IMR-90 (cell line): Measurements from ENCODE around the gene MSH3. TPM values are rescaled to one million over a fixed set of nuclear protein-coding genes. Genes with fewer than 3 reads are reported as not detected.

Experiments used
- ATAC-seq: fragments of 200-7000 bp; cut with Tn5 transposase; 2 replicates; pipeline ENCODE4 v1.9.1; 2020; ENCODE audit warnings: low read depth, mild to moderate bottlenecking, moderate library complexity
- BruUV-seq: library from RNA; stranded (reverse); fragments of 400-500 nt; replicated peaks from 2 replicates; lab custom pipeline; 2021; lab: Mats Ljungman, UMichigan
- CTCF ChIA-PET: fragments of 300-600 bp; formaldehyde crosslinking; extraction: SDS; loops from one replicate; lab custom pipeline; 2021; ENCODE audit warnings: antibody characterized with exemption; lab: Yijun Ruan, JAX
- POLR2A ChIA-PET: fragments of 300-600 bp; sonication (Branson Sonifier 250); formaldehyde crosslinking; loops from one replicate; lab custom pipeline; 2022; ENCODE audit warnings: antibody characterized with exemption; ENCODE audit not compliant: unreplicated experiment; lab: Charles Lee
- DNase-seq: peaks from one replicate; pipeline ENCODE4 v3.0.0; 2013
- H2AFZ ChIP-seq: replicated peaks from 2 replicates; pipeline ENCODE3; 2013; ENCODE audit warnings: low read length, mild to moderate bottlenecking; ENCODE audit not compliant: poor library complexity
- H2AK5ac ChIP-seq: 2 replicates; pipeline ENCODE4 v1.6.1; 2013; ENCODE audit warnings: low read depth, low read length, inconsistent platforms
- H2AK9ac ChIP-seq: replicated peaks from 2 replicates; pipeline ENCODE3; 2013; ENCODE audit warnings: mild to moderate bottlenecking, low read depth, low read length, moderate library complexity; ENCODE audit not compliant: poor library complexity
- H2BK120ac ChIP-seq: 2 replicates; pipeline ENCODE4 v1.6.1; 2013; ENCODE audit warnings: low read depth, low read length, inconsistent platforms
- H2BK15ac ChIP-seq: 3 replicates; pipeline ENCODE4 v1.6.1; 2013; ENCODE audit warnings: low read depth, low read length, inconsistent platforms
- H2BK20ac ChIP-seq: 2 replicates; pipeline ENCODE4 v1.6.1; 2013; ENCODE audit warnings: low read depth, mild to moderate bottlenecking, inconsistent platforms, low read length, moderate library complexity
- H2BK5ac ChIP-seq: 2 replicates; pipeline ENCODE4 v1.6.1; 2013; ENCODE audit warnings: mild to moderate bottlenecking, low read depth, low read length, inconsistent platforms; ENCODE audit not compliant: poor library complexity, severe bottlenecking
- H3K14ac ChIP-seq: replicated peaks from 2 replicates; pipeline ENCODE4 v1.6.1; 2013; ENCODE audit warnings: low read depth, low read length, inconsistent platforms
- H3K18ac ChIP-seq: 2 replicates; pipeline ENCODE4 v1.6.1; 2013; ENCODE audit warnings: low read depth, low read length, control low read depth
- H3K23ac ChIP-seq: 2 replicates; pipeline ENCODE4 v1.6.1; 2013; ENCODE audit warnings: low read depth, low read length, inconsistent platforms
- H3K27ac ChIP-seq: 2 replicates; pipeline ENCODE4 v1.5.1; 2013; ENCODE audit warnings: mild to moderate bottlenecking, control low read depth, low read length; ENCODE audit not compliant: insufficient read depth
- H3K27me3 ChIP-seq: 2 replicates; pipeline ENCODE4 v1.6.1; 2013; ENCODE audit warnings: low read length; ENCODE audit not compliant: control insufficient read depth, insufficient read depth
- H3K36me3 ChIP-seq: 2 replicates; pipeline ENCODE4 v1.6.1; 2013; ENCODE audit warnings: low read length, mixed read lengths; ENCODE audit not compliant: control insufficient read depth, insufficient read depth
- H3K4ac ChIP-seq: 2 replicates; pipeline ENCODE4 v1.6.1; 2013; ENCODE audit warnings: low read depth, low read length, inconsistent platforms
- H3K4me1 ChIP-seq: 2 replicates; pipeline ENCODE4 v1.6.1; 2013; ENCODE audit warnings: low read length, mixed read lengths; ENCODE audit not compliant: control insufficient read depth, insufficient read depth
- H3K4me2 ChIP-seq: 2 replicates; pipeline ENCODE4 v1.6.1; 2013; ENCODE audit warnings: low read depth, mild to moderate bottlenecking, control low read depth, low read length, moderate library complexity
- H3K4me3 ChIP-seq: 2 replicates; pipeline ENCODE4 v1.5.1; 2013; ENCODE audit warnings: low read depth, mild to moderate bottlenecking, control low read depth, low read length, moderate library complexity; ENCODE audit not compliant: insufficient read depth
- H3K56ac ChIP-seq: 2 replicates; pipeline ENCODE4 v1.6.1; 2013; ENCODE audit warnings: low read length, inconsistent platforms; ENCODE audit not compliant: insufficient read depth; ENCODE audit errors: extremely low read depth
- H3K79me1 ChIP-seq, 2 experiments: 2 replicates each; pipeline ENCODE4 v1.6.1; 2013; ENCODE audit warnings: low read length in 2 of 2, inconsistent platforms in 1 of 2, low read depth in 1 of 2
- H3K9ac ChIP-seq: 2 replicates; pipeline ENCODE4 v1.6.1; 2013; ENCODE audit warnings: low read depth, low read length, control low read depth
- H3K9me1 ChIP-seq: 2 replicates; pipeline ENCODE4 v1.6.1; 2013; ENCODE audit warnings: low read length, inconsistent platforms; ENCODE audit not compliant: insufficient read depth
- H3K9me3 ChIP-seq: 2 replicates; pipeline ENCODE4 v1.6.1; 2013; ENCODE audit warnings: low read length; ENCODE audit not compliant: control insufficient read depth, insufficient read depth
- H4K20me1 ChIP-seq: 2 replicates; pipeline ENCODE4 v1.6.1; 2013; ENCODE audit warnings: low read length, inconsistent platforms; ENCODE audit not compliant: insufficient read depth
- H4K5ac ChIP-seq: 2 replicates; pipeline ENCODE4 v1.6.1; 2013; ENCODE audit warnings: mild to moderate bottlenecking, low read depth, low read length, control low read depth
- H4K8ac ChIP-seq, 2 experiments: 2 replicates each; pipeline ENCODE4 v1.6.1; 2013; ENCODE audit warnings: low read depth in 2 of 2, low read length in 2 of 2, control low read depth in 1 of 2, inconsistent platforms in 1 of 2
- H4K91ac ChIP-seq: 2 replicates; pipeline ENCODE4 v1.6.1; 2013; ENCODE audit warnings: low read depth, low read length, inconsistent platforms; ENCODE audit not compliant: insufficient read depth
- CHD1 ChIP-seq: IDR thresholded peaks from 2 replicates; pipeline ENCODE4 v1.6.1; 2012; ENCODE audit warnings: low read depth, low read length, improper control_type of control experiment
- FOS ChIP-seq: fragments of 150-350 bp; IDR thresholded peaks from 2 replicates; pipeline ENCODE4 v1.6.1; 2016; ENCODE audit warnings: low read depth, low read length
- NFE2L2 ChIP-seq: fragments of 150-350 bp; IDR thresholded peaks from 2 replicates; pipeline ENCODE4 v1.6.1; 2016; ENCODE audit warnings: low read depth, mild to moderate bottlenecking, low read length
- WGBS, 2 experiments: methylation state at CpG; one replicate each; pipeline versions ENCODE4 v1.1.5 to v1.1.7; 2013; ENCODE audit warnings: missing lambda C conversion rate in 2 of 2; ENCODE audit not compliant: insufficient read length in 1 of 2; ENCODE audit errors: extremely low coverage in 2 of 2; 5-methylcytosine and 5-hydroxymethylcytosine counted together
- dilution Hi-C: fragments of 300-500 bp; cut with HindIII; formaldehyde crosslinking; loops from one replicate; pipeline ENCODE4 v1.14.3; 2018; ENCODE audit warnings: low sequenced_read_pairs; ENCODE audit not compliant: unreplicated experiment
- in situ Hi-C: fragments of 300-500 bp; cut with MboI; formaldehyde crosslinking; loops from 3 replicates; pipeline ENCODE4 v1.14.3; 2019; ENCODE audit warnings: low sequenced_read_pairs, inconsistent platforms, mixed read lengths
- intact Hi-C: fragments of 100-400 bp; cut with micrococcal nuclease; formaldehyde crosslinking; loops from 2 replicates; pipeline ENCODE4 v1.10.0; 2022
- polyA plus RNA-seq, 3 experiments: library from polyadenylated mRNA; depleted of rRNA; stranded (reverse); fragments of >200 nt; gene quantifications; 2 replicates each; pipeline ENCODE4 v1.2.3, GENCODE V29; 2012; ENCODE audit warnings: low replicate concordance in 1 of 3
- total RNA-seq: library from RNA; depleted of rRNA; stranded (reverse); fragments of >200 nt; gene quantifications from 2 replicates; pipeline ENCODE4 v1.2.3, GENCODE V29; 2012
- TF ChIP-seq, protein P1 (sequence below): conservative IDR thresholded peaks from 2 replicates; pipeline ENCODE4 v1.5.1; 2012; ENCODE audit warnings: mild to moderate bottlenecking, low read depth, low read length, improper control_type of control experiment

The MSH3 gene
- total and polyA plus RNA-seq, 2 of the 4 experiments (the other 2 are of a cell fraction): 4.6 to 13.3 TPM

DNA sequence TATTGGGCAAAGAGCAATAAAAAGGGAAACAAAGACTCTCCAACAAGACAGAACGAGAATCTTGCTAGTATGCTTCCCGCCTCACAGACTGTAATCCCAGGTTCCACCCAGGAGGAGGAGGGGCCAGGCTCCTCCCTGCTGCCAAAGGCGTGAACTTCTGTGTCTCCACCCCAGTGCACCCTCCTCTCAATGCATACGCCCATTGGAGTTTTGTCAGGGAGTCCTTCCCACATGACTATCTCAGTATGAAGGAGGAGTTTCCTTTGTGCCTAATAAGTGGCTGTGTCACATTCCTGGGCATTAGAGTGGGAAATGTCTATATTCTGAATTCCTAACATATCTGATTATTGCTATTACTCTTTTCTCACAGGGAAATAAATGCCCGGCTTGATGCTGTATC is 106.7 kb downstream of the MSH3 start:
- in situ Hi-C loops: no loop called here
- no peak overlapping the region for H4K91ac ChIP-seq
- H3K36me3 ChIP-seq: peaks cover 4% of the 10 kb centered on the region; the same call in 1 of the 2 replicates
- ATAC-seq (no peak), DNase-seq (no peak)
- H3K4me1 ChIP-seq: peaks cover 3% of the 10 kb centered on the region
- no peaks in the 10 kb centered on the region for H3K27me3 ChIP-seq
- H3K9me1 ChIP-seq: no peaks in the 10 kb centered on the region
- WGBS, 2 experiments: no CpG with 5 or more reads among the region's 5 CpGs
- no peaks in the 10 kb centered on the region for H3K9me3 ChIP-seq
- no peak overlapping the region for H2BK20ac ChIP-seq
- no peak overlapping the region for H2AK9ac ChIP-seq
- no peak overlapping the region for H3K56ac ChIP-seq
- H3K18ac ChIP-seq: no peak overlapping the region
- no peak overlapping the region for H4K5ac ChIP-seq
- BruUV-seq: no TSS peak
- H4K20me1 ChIP-seq: no peaks in the 10 kb centered on the region
- H3K14ac ChIP-seq: no peak overlapping the region
- dilution Hi-C loops: no loop called here
- TF ChIP-seq FOS (no peak), NFE2L2 (no peak), CHD1 (no peak)
- TF ChIP-seq, protein P1, sequence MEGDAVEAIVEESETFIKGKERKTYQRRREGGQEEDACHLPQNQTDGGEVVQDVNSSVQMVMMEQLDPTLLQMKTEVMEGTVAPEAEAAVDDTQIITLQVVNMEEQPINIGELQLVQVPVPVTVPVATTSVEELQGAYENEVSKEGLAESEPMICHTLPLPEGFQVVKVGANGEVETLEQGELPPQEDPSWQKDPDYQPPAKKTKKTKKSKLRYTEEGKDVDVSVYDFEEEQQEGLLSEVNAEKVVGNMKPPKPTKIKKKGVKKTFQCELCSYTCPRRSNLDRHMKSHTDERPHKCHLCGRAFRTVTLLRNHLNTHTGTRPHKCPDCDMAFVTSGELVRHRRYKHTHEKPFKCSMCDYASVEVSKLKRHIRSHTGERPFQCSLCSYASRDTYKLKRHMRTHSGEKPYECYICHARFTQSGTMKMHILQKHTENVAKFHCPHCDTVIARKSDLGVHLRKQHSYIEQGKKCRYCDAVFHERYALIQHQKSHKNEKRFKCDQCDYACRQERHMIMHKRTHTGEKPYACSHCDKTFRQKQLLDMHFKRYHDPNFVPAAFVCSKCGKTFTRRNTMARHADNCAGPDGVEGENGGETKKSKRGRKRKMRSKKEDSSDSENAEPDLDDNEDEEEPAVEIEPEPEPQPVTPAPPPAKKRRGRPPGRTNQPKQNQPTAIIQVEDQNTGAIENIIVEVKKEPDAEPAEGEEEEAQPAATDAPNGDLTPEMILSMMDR: no peak
- CTCF ChIA-PET: no interaction called here
- no peak overlapping the region for H3K9ac ChIP-seq
- H3K79me1 ChIP-seq: 0 out of 4 replicates have a peak, but pooled peaks cover 0 to 4% of the 10 kb centered on the region in 2 experiments
- H4K8ac ChIP-seq: no peak overlapping the region
- no peak overlapping the region for H2AFZ ChIP-seq
- intact Hi-C loops: no loop called here
- no peak overlapping the region for H3K23ac ChIP-seq
- no peak overlapping the region for H2AK5ac ChIP-seq
- H3K4me3 ChIP-seq: no peak overlapping the region
- H3K4me2 ChIP-seq: no peak overlapping the region
- POLR2A ChIA-PET: interaction anchor here (0.6 kb wide), 1 partner anchor 200 kb away, joined by 4 read pairs; no protein-coding TSS in a partner anchor
- no peak overlapping the region for H2BK120ac ChIP-seq
- no peak overlapping the region for H2BK5ac ChIP-seq
- H3K27ac ChIP-seq: no peak overlapping the region
- H2BK15ac ChIP-seq: no peak overlapping the region
- no peak overlapping the region for H3K4ac ChIP-seq
